Adipocyte (in vitro differentiated cells): ENCODE measurements around the gene RAD18.
A peak's percentile ranks its signal among the peaks of the same experiment; 100 is the strongest.

Experiments used
- DNase-seq: peaks from one replicate; pipeline ENCODE4 v3.0.0-alpha.2; 2015; ENCODE audit warnings: low read depth
- H3K27me3 ChIP-seq: replicated peaks from 2 replicates; pipeline ENCODE4 v1.7.0; 2013; ENCODE audit warnings: mild to moderate bottlenecking, low read length, moderate library complexity; ENCODE audit not compliant: control insufficient read depth, insufficient read depth
- H3K36me3 ChIP-seq: 2 replicates; pipeline ENCODE4 v1.7.0; 2013; ENCODE audit warnings: low read length, mild to moderate bottlenecking, moderate library complexity; ENCODE audit not compliant: control insufficient read depth, insufficient read depth, severe bottlenecking
- H3K4me1 ChIP-seq: 2 replicates; pipeline ENCODE4 v1.7.0; 2013; ENCODE audit warnings: mild to moderate bottlenecking, low read length, moderate library complexity; ENCODE audit not compliant: control insufficient read depth, insufficient read depth
- H3K4me3 ChIP-seq: 2 replicates; pipeline ENCODE4 v1.7.0; 2013; ENCODE audit warnings: mild to moderate bottlenecking, low read length, moderate library complexity
- H3K9ac ChIP-seq: 2 replicates; pipeline ENCODE4 v1.7.0; 2013; ENCODE audit warnings: mild to moderate bottlenecking, low read length, moderate library complexity
- H3K9me3 ChIP-seq: 2 replicates; pipeline ENCODE4 v1.7.0; 2013; ENCODE audit warnings: mild to moderate bottlenecking, low read length, moderate library complexity; ENCODE audit not compliant: control insufficient read depth

Gene RAD18

GRCh38 chr3:8856721-8857120 is 106.6 kb downstream of the RAD18 start:
- Histone ChIP-seq H3K27me3 (no peaks in the 10 kb centered on the region), H3K4me1 (peaks cover 21% of the 10 kb centered on the region), H3K9ac (no peak overlapping the region), H3K36me3 (no peaks in the 10 kb centered on the region), H3K9me3 (no peaks in the 10 kb centered on the region), H3K4me3 (no peak overlapping the region)
- DNase-seq: peak; percentile 61

GRCh38 chr3:8856071-8856470 is 107.2 kb downstream of the RAD18 start:
- no peaks in the 10 kb centered on the region for H3K36me3 ChIP-seq
- no peaks in the 10 kb centered on the region for H3K9me3 ChIP-seq
- DNase-seq: no peak
- H3K4me1 ChIP-seq: peaks cover 26% of the 10 kb centered on the region
- H3K9ac ChIP-seq: no peak overlapping the region
- H3K27me3 ChIP-seq: no peaks in the 10 kb centered on the region
- H3K4me3 ChIP-seq: no peak overlapping the region

- no peaks in the 10 kb centered on the region for H3K36me3 ChIP-seq
- peaks cover 26% of the 10 kb centered on the region for H3K4me1 ChIP-seq
- no peak for DNase-seq
- no peaks in the 10 kb centered on the region for H3K27me3 ChIP-seq
- no peaks in the 10 kb centered on the region for H3K9me3 ChIP-seq
- no peak overlapping the region for H3K4me3 ChIP-seq
- H3K9ac ChIP-seq: no peak overlapping the region
Measured at GRCh38 chr3:8854656-8855055, 108.6 kb downstream of the RAD18 start.

- Histone ChIP-seq H3K9me3 (no peaks in the 10 kb centered on the region), H3K27me3 (no peaks in the 10 kb centered on the region), H3K4me1 (peaks cover 26% of the 10 kb centered on the region), H3K36me3 (no peaks in the 10 kb centered on the region), H3K4me3 (no peak overlapping the region), H3K9ac (peak overlapping the region; percentile 16)
- no peak for DNase-seq
Measured at GRCh38 chr3:8853081-8853480, 110.2 kb downstream of the RAD18 start.

- Histone ChIP-seq H3K4me3 (no peak overlapping the region), H3K9me3 (no peaks in the 10 kb centered on the region), H3K27me3 (no peaks in the 10 kb centered on the region), H3K9ac (peak overlapping the region; percentile 16), H3K4me1 (peaks cover 26% of the 10 kb centered on the region), H3K36me3 (no peaks in the 10 kb centered on the region)
- DNase-seq: no peak
Measured at GRCh38 chr3:8852511-8852910, 110.8 kb downstream of the RAD18 start.

GRCh38 chr3:8851703-8852102 is 111.6 kb downstream of the RAD18 start:
- Histone ChIP-seq H3K4me1 (peaks cover 26% of the 10 kb centered on the region), H3K4me3 (no peak overlapping the region), H3K27me3 (no peaks in the 10 kb centered on the region), H3K9ac (peak overlapping the region; percentile 41), H3K9me3 (no peaks in the 10 kb centered on the region), H3K36me3 (no peaks in the 10 kb centered on the region)
- peak; percentile 91 for DNase-seq

- peaks cover 33% of the 10 kb centered on the region for H3K4me1 ChIP-seq
- no peaks in the 10 kb centered on the region for H3K9me3 ChIP-seq
- no peak overlapping the region for H3K4me3 ChIP-seq
- no peak overlapping the region for H3K9ac ChIP-seq
- no peaks in the 10 kb centered on the region for H3K36me3 ChIP-seq
- peak; percentile 67 for DNase-seq
- H3K27me3 ChIP-seq: no peaks in the 10 kb centered on the region
Measured at GRCh38 chr3:8848696-8849131, 114.6 kb downstream of the RAD18 start.

GRCh38 chr3:8847317-8847716 is 116.0 kb downstream of the RAD18 start:
- Histone ChIP-seq H3K4me1 (peaks cover 19% of the 10 kb centered on the region), H3K36me3 (no peaks in the 10 kb centered on the region), H3K4me3 (no peak overlapping the region), H3K27me3 (no peaks in the 10 kb centered on the region), H3K9ac (no peak overlapping the region), H3K9me3 (no peaks in the 10 kb centered on the region)
- DNase-seq: no peak

GRCh38 chr3:8846176-8846575 is 117.1 kb downstream of the RAD18 start:
- no peak overlapping the region for H3K4me3 ChIP-seq
- no peak overlapping the region for H3K9ac ChIP-seq
- no peaks in the 10 kb centered on the region for H3K9me3 ChIP-seq
- DNase-seq: no peak
- peaks cover 12% of the 10 kb centered on the region for H3K4me1 ChIP-seq
- H3K27me3 ChIP-seq: no peaks in the 10 kb centered on the region
- no peaks in the 10 kb centered on the region for H3K36me3 ChIP-seq

GRCh38 chr3:8845641-8846040 is 117.6 kb downstream of the RAD18 start:
- Histone ChIP-seq H3K27me3 (no peaks in the 10 kb centered on the region), H3K4me1 (peaks cover 12% of the 10 kb centered on the region), H3K4me3 (no peak overlapping the region), H3K36me3 (no peaks in the 10 kb centered on the region), H3K9me3 (no peaks in the 10 kb centered on the region), H3K9ac (no peak overlapping the region)
- DNase-seq: peak; percentile 48

GRCh38 chr3:8843347-8843746 is 119.9 kb downstream of the RAD18 start:
- H3K27me3 ChIP-seq: no peaks in the 10 kb centered on the region
- H3K9me3 ChIP-seq: no peaks in the 10 kb centered on the region
- no peaks in the 10 kb centered on the region for H3K36me3 ChIP-seq
- DNase-seq: no peak
- peaks cover 12% of the 10 kb centered on the region for H3K4me1 ChIP-seq
- H3K4me3 ChIP-seq: no peak overlapping the region
- no peak overlapping the region for H3K9ac ChIP-seq

- no peak overlapping the region for H3K9ac ChIP-seq
- no peaks in the 10 kb centered on the region for H3K36me3 ChIP-seq
Measured at GRCh38 chr3:8842293-8842692, 121.0 kb downstream of the RAD18 start.

More at GRCh38 chr3:8842293-8842692, 121.0 kb downstream of the RAD18 start:
- Histone ChIP-seq H3K4me1 (peaks cover 15% of the 10 kb centered on the region), H3K27me3 (no peaks in the 10 kb centered on the region), H3K4me3 (no peak overlapping the region), H3K9me3 (no peaks in the 10 kb centered on the region)
- DNase-seq: no peak
